ENCODE data around the gene DUSP22. TPM values are rescaled to one million over a fixed set of nuclear protein-coding genes. Genes with fewer than 3 reads are reported as not detected.

DUSP22 gene
- total RNA-seq, 2 donors from 2014 or later, result 33.5 to 35.4 TPM

DNA sequence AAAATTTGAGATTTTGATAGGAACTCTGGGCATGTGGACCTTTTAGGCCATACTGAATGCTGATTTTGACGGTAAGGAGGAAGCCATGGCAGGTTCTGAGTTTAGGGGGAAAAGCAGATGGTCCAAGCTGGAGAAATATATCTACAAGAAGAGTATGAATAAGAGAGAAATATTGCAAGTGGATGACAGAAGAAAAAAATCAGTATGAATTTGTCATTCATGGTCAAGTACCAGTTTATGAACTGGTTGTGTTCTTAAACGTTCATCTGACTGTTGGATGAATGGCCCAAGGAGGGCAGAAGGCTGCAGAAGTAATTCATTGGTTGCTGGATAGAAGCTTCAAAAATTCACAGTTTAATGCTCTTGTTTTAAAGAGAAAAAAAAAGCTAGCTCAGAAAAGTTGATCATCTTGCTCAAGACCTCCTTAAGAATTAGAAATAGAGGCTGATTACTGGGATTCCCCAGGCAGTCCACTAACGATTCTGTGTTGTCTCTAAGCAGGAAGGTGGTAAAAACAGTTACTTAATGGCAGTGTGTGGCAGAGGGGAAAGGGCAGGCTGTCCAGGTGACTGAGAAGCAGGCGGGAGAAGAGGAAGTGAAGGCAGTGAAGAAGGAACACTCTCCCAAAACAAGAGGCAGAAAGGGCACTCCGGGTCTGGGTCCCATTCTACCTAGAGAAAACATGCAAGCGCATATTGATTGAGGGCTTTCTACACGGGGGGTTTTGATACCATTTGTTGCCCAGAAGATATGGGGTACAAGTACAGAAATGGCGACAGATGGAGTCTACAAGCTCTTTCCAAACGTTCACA is 2.0 kb upstream of the DUSP22 start:
- Mint-ChIP-seq H3K4me1 (peaks cover 12% of the 10 kb centered on the region), H3K9me3 (peaks cover 43% of the 10 kb centered on the region), H3K4me3 (no peak overlapping the region), H3K36me3 (ENCODE audit: low read depth) (no peaks in the 10 kb centered on the region), H3K27me3 (ENCODE audit: insufficient read depth) (peaks cover 8% of the 10 kb centered on the region), H3K27ac (no peak overlapping the region)
- TF ChIP-seq, protein P1, sequence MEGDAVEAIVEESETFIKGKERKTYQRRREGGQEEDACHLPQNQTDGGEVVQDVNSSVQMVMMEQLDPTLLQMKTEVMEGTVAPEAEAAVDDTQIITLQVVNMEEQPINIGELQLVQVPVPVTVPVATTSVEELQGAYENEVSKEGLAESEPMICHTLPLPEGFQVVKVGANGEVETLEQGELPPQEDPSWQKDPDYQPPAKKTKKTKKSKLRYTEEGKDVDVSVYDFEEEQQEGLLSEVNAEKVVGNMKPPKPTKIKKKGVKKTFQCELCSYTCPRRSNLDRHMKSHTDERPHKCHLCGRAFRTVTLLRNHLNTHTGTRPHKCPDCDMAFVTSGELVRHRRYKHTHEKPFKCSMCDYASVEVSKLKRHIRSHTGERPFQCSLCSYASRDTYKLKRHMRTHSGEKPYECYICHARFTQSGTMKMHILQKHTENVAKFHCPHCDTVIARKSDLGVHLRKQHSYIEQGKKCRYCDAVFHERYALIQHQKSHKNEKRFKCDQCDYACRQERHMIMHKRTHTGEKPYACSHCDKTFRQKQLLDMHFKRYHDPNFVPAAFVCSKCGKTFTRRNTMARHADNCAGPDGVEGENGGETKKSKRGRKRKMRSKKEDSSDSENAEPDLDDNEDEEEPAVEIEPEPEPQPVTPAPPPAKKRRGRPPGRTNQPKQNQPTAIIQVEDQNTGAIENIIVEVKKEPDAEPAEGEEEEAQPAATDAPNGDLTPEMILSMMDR (conservative IDR thresholded peaks at IDR 0.05), result no peak
- Histone ChIP-seq H3K27ac (ENCODE audit: low read depth, low read length) (no peak overlapping the region), H3K4me1 (ENCODE audit: control insufficient read depth, insufficient read depth, low read length) (peaks cover 3% of the 10 kb centered on the region), H3K9me3 (ENCODE audit: control insufficient read depth, low read length) (peaks cover 12% of the 10 kb centered on the region), H3K9ac (ENCODE audit: extremely low read depth, low read length, poor library complexity, severe bottlenecking) (no peak overlapping the region), H3K36me3 (ENCODE audit: control insufficient read depth, insufficient read depth, low read length) (no peaks in the 10 kb centered on the region), H3K4me3 (ENCODE audit: low read length) (no peak overlapping the region), H3K27me3 (ENCODE audit: control insufficient read depth, insufficient read depth, low read length, poor library complexity, severe bottlenecking) (no peaks in the 10 kb centered on the region)
- 81 to 94% methylated on average over 8 to 9 of the region's 9 CpGs for whole genome bisulfite sequencing, 2 experiments (ENCODE audit: insufficient coverage in 1 of 2, insufficient read length in 1 of 2)
- no peak for DNase-seq

GRCh38 chr6:291204-291696 is 1.0 kb upstream of the DUSP22 start:
- TF ChIP-seq, protein P1 (conservative IDR thresholded peaks at IDR 0.05), result no peak
- Mint-ChIP-seq H3K27ac (peak overlapping the region; percentile 73), H3K36me3 (ENCODE audit: low read depth) (no peaks in the 10 kb centered on the region), H3K4me1 (peaks cover 13% of the 10 kb centered on the region), H3K4me3 (peak overlapping the region; percentile 72), H3K27me3 (ENCODE audit: insufficient read depth) (peaks cover 8% of the 10 kb centered on the region), H3K9me3 (peaks cover 46% of the 10 kb centered on the region)
- WGBS, 2 experiments (ENCODE audit: insufficient coverage in 1 of 2, insufficient read length in 1 of 2), result 56 to 64% methylated on average over 5 to 8 of the region's 8 CpGs
- no peak overlapping the region for H3K27ac ChIP-seq (ENCODE audit: low read depth, low read length)
- DNase-seq, result no peak
- H3K4me3 ChIP-seq (ENCODE audit: low read length), result peak overlapping the region; percentile 87
- H3K36me3 ChIP-seq (ENCODE audit: control insufficient read depth, insufficient read depth, low read length), result no peaks in the 10 kb centered on the region
- peaks cover 3% of the 10 kb centered on the region for H3K4me1 ChIP-seq (ENCODE audit: control insufficient read depth, insufficient read depth, low read length)
- H3K27me3 ChIP-seq (ENCODE audit: control insufficient read depth, insufficient read depth, low read length, poor library complexity, severe bottlenecking), result no peaks in the 10 kb centered on the region
- H3K9ac ChIP-seq (ENCODE audit: extremely low read depth, low read length, poor library complexity, severe bottlenecking), result peak overlapping the region; percentile 47
- peaks cover 13% of the 10 kb centered on the region for H3K9me3 ChIP-seq (ENCODE audit: control insufficient read depth, low read length)

GRCh38 chr6:292506-293192 is 362 bp downstream of the DUSP22 start:
- H3K4me1 ChIP-seq (ENCODE audit: control insufficient read depth, insufficient read depth, low read length), result peaks cover 3% of the 10 kb centered on the region
- peak overlapping the region; percentile 87 for H3K4me3 ChIP-seq (ENCODE audit: low read length)
- peaks cover 52% of the 10 kb centered on the region for H3K9me3 Mint-ChIP-seq
- TF ChIP-seq, protein P1 (conservative IDR thresholded peaks at IDR 0.05), result no peak
- H3K9ac ChIP-seq (ENCODE audit: extremely low read depth, low read length, poor library complexity, severe bottlenecking), result peak overlapping the region; percentile 16
- DNase-seq, result peak; percentile 84
- peak overlapping the region; percentile 62 for H3K27ac ChIP-seq (ENCODE audit: low read depth, low read length)
- no peaks in the 10 kb centered on the region for H3K36me3 ChIP-seq (ENCODE audit: control insufficient read depth, insufficient read depth, low read length)
- H3K9me3 ChIP-seq (ENCODE audit: control insufficient read depth, low read length), result peaks cover 13% of the 10 kb centered on the region
- WGBS, 2 experiments (ENCODE audit: insufficient coverage in 1 of 2, insufficient read length in 1 of 2), result 28 to 43% methylated on average over 28 to 52 of the region's 52 CpGs
- H3K27ac Mint-ChIP-seq, result peak overlapping the region; percentile 49
- peak overlapping the region; percentile 72 for H3K4me3 Mint-ChIP-seq
- H3K36me3 Mint-ChIP-seq (ENCODE audit: low read depth), result no peaks in the 10 kb centered on the region
- peaks cover 25% of the 10 kb centered on the region for H3K4me1 Mint-ChIP-seq
- H3K27me3 ChIP-seq (ENCODE audit: control insufficient read depth, insufficient read depth, low read length, poor library complexity, severe bottlenecking), result no peaks in the 10 kb centered on the region
- peaks cover 8% of the 10 kb centered on the region for H3K27me3 Mint-ChIP-seq (ENCODE audit: insufficient read depth)
